ENCODE results near the gene RPS19BP1.

The RPS19BP1 gene

GRCh38 chr22:39543095-39543494 lies 10.5 kb upstream of the RPS19BP1 start:
- H3K4me1 Mint-ChIP-seq, result peaks cover 19% of the 10 kb centered on the region
- H3K4me3 Mint-ChIP-seq, result no peak overlapping the region
- no peaks in the 10 kb centered on the region for H3K9me3 Mint-ChIP-seq
- no peak overlapping the region for H3K27ac Mint-ChIP-seq
- peaks cover 2% of the 10 kb centered on the region for H3K36me3 Mint-ChIP-seq
- H3K27me3 Mint-ChIP-seq, result peaks cover 18% of the 10 kb centered on the region

GRCh38 chr22:39537975-39538374 lies 5.4 kb upstream of the RPS19BP1 start:
- no peak overlapping the region for H3K27ac Mint-ChIP-seq
- H3K4me1 Mint-ChIP-seq, result peaks cover 5% of the 10 kb centered on the region
- no peak overlapping the region for H3K4me3 Mint-ChIP-seq
- H3K36me3 Mint-ChIP-seq, result no peaks in the 10 kb centered on the region
- H3K9me3 Mint-ChIP-seq, result no peaks in the 10 kb centered on the region
- peaks cover under 1% of the 10 kb centered on the region for H3K27me3 Mint-ChIP-seq

GRCh38 chr22:39536711-39537110 lies 4.2 kb upstream of the RPS19BP1 start:
- no peak overlapping the region for H3K4me3 Mint-ChIP-seq
- no peaks in the 10 kb centered on the region for H3K27me3 Mint-ChIP-seq
- H3K9me3 Mint-ChIP-seq, result no peaks in the 10 kb centered on the region
- H3K36me3 Mint-ChIP-seq, result peaks cover 4% of the 10 kb centered on the region
- peaks cover 11% of the 10 kb centered on the region for H3K4me1 Mint-ChIP-seq
- H3K27ac Mint-ChIP-seq, result no peak overlapping the region

GRCh38 chr22:39535831-39536449 lies 3.4 kb upstream of the RPS19BP1 start:
- H3K9me3 Mint-ChIP-seq, result no peaks in the 10 kb centered on the region
- H3K27ac Mint-ChIP-seq, result no peak overlapping the region
- peaks cover 19% of the 10 kb centered on the region for H3K4me1 Mint-ChIP-seq
- H3K27me3 Mint-ChIP-seq, result no peaks in the 10 kb centered on the region
- no peak overlapping the region for H3K4me3 Mint-ChIP-seq
- H3K36me3 Mint-ChIP-seq, result peaks cover 8% of the 10 kb centered on the region

GRCh38 chr22:39535357-39535725 lies 2.8 kb upstream of the RPS19BP1 start:
- Mint-ChIP-seq H3K27ac (no peak overlapping the region), H3K9me3 (no peaks in the 10 kb centered on the region)

GRCh38 chr22:39534591-39535356 lies 2.2 kb upstream of the RPS19BP1 start:
- Mint-ChIP-seq H3K36me3 (peaks cover 16% of the 10 kb centered on the region), H3K27ac (no peak overlapping the region), H3K27me3 (no peaks in the 10 kb centered on the region), H3K4me3 (no peak overlapping the region), H3K9me3 (no peaks in the 10 kb centered on the region), H3K4me1 (peaks cover 31% of the 10 kb centered on the region)

More at GRCh38 chr22:39535357-39535725, 2.8 kb upstream of the RPS19BP1 start:
- Mint-ChIP-seq H3K36me3 (peaks cover 12% of the 10 kb centered on the region), H3K4me1 (peaks cover 25% of the 10 kb centered on the region), H3K27me3 (no peaks in the 10 kb centered on the region), H3K4me3 (no peak overlapping the region)

- Mint-ChIP-seq H3K4me1 (peaks cover 37% of the 10 kb centered on the region), H3K27ac (no peak overlapping the region), H3K36me3 (peaks cover 17% of the 10 kb centered on the region), H3K27me3 (no peaks in the 10 kb centered on the region), H3K4me3 (no peak overlapping the region), H3K9me3 (no peaks in the 10 kb centered on the region)
Observed at GRCh38 chr22:39534092-39534506, 1.6 kb upstream of the RPS19BP1 start.

- Mint-ChIP-seq H3K27ac (peak overlapping the region; percentile 75), H3K9me3 (no peaks in the 10 kb centered on the region), H3K36me3 (peaks cover 21% of the 10 kb centered on the region), H3K4me3 (peak overlapping the region; percentile 92), H3K4me1 (peaks cover 66% of the 10 kb centered on the region), H3K27me3 (no peaks in the 10 kb centered on the region)
Observed at GRCh38 chr22:39530692-39531331, 1.7 kb downstream of the RPS19BP1 start.

- H3K27ac Mint-ChIP-seq, result no peak overlapping the region
- H3K27me3 Mint-ChIP-seq, result no peaks in the 10 kb centered on the region
- H3K9me3 Mint-ChIP-seq, result no peaks in the 10 kb centered on the region
- H3K4me3 Mint-ChIP-seq, result peak overlapping the region; percentile 92
- peaks cover 24% of the 10 kb centered on the region for H3K36me3 Mint-ChIP-seq
- H3K4me1 Mint-ChIP-seq, result peaks cover 72% of the 10 kb centered on the region
Observed at GRCh38 chr22:39530116-39530515, 2.4 kb downstream of the RPS19BP1 start.

GRCh38 chr22:39529487-39529851 lies 3.1 kb downstream of the RPS19BP1 start:
- H3K27me3 Mint-ChIP-seq, result no peaks in the 10 kb centered on the region
- peaks cover 28% of the 10 kb centered on the region for H3K36me3 Mint-ChIP-seq
- no peaks in the 10 kb centered on the region for H3K9me3 Mint-ChIP-seq
- no peak overlapping the region for H3K27ac Mint-ChIP-seq
- peak overlapping the region; percentile 92 for H3K4me3 Mint-ChIP-seq
- peaks cover 77% of the 10 kb centered on the region for H3K4me1 Mint-ChIP-seq

GRCh38 chr22:39528681-39529486 lies 3.7 kb downstream of the RPS19BP1 start:
- Mint-ChIP-seq H3K27me3 (no peaks in the 10 kb centered on the region), H3K27ac (peak overlapping the region; percentile 91), H3K9me3 (no peaks in the 10 kb centered on the region), H3K4me3 (peak overlapping the region; percentile 92), H3K4me1 (peaks cover 79% of the 10 kb centered on the region), H3K36me3 (peaks cover 28% of the 10 kb centered on the region)

- Mint-ChIP-seq H3K4me3 (peak overlapping the region; percentile 92), H3K36me3 (peaks cover 31% of the 10 kb centered on the region), H3K27me3 (no peaks in the 10 kb centered on the region)
Observed at GRCh38 chr22:39528080-39528661, 4.4 kb downstream of the RPS19BP1 start.

GRCh38 chr22:39527481-39527961 lies 5.0 kb downstream of the RPS19BP1 start:
- peak overlapping the region; percentile 30 for H3K27ac Mint-ChIP-seq
- peaks cover 34% of the 10 kb centered on the region for H3K36me3 Mint-ChIP-seq
- peaks cover 86% of the 10 kb centered on the region for H3K4me1 Mint-ChIP-seq
- no peak overlapping the region for H3K4me3 Mint-ChIP-seq
- H3K9me3 Mint-ChIP-seq, result no peaks in the 10 kb centered on the region
- no peaks in the 10 kb centered on the region for H3K27me3 Mint-ChIP-seq

More at GRCh38 chr22:39528080-39528661, 4.4 kb downstream of the RPS19BP1 start:
- Mint-ChIP-seq H3K27ac (peak overlapping the region; percentile 91), H3K4me1 (peaks cover 83% of the 10 kb centered on the region), H3K9me3 (no peaks in the 10 kb centered on the region)

GRCh38 chr22:39526736-39527171 lies 5.8 kb downstream of the RPS19BP1 start:
- Mint-ChIP-seq H3K36me3 (peaks cover 40% of the 10 kb centered on the region), H3K4me1 (peaks cover 90% of the 10 kb centered on the region), H3K9me3 (no peaks in the 10 kb centered on the region), H3K27ac (no peak overlapping the region), H3K27me3 (no peaks in the 10 kb centered on the region), H3K4me3 (peak overlapping the region; percentile 39)

- Mint-ChIP-seq H3K36me3 (peaks cover 39% of the 10 kb centered on the region), H3K27me3 (no peaks in the 10 kb centered on the region), H3K4me1 (peaks cover 81% of the 10 kb centered on the region), H3K4me3 (peak overlapping the region; percentile 75), H3K9me3 (no peaks in the 10 kb centered on the region), H3K27ac (peak overlapping the region; percentile 94)
Observed at GRCh38 chr22:39525658-39525975, 6.9 kb downstream of the RPS19BP1 start.
